ENCODE results near the gene DACH1. TPM values are rescaled to one million over a fixed set of nuclear protein-coding genes. Genes with fewer than 3 reads are reported as not detected.

Gene DACH1
- total and polyA plus RNA-seq, 12 donors, result 3.6 to 20.0 (median 8.8) TPM

DNA sequence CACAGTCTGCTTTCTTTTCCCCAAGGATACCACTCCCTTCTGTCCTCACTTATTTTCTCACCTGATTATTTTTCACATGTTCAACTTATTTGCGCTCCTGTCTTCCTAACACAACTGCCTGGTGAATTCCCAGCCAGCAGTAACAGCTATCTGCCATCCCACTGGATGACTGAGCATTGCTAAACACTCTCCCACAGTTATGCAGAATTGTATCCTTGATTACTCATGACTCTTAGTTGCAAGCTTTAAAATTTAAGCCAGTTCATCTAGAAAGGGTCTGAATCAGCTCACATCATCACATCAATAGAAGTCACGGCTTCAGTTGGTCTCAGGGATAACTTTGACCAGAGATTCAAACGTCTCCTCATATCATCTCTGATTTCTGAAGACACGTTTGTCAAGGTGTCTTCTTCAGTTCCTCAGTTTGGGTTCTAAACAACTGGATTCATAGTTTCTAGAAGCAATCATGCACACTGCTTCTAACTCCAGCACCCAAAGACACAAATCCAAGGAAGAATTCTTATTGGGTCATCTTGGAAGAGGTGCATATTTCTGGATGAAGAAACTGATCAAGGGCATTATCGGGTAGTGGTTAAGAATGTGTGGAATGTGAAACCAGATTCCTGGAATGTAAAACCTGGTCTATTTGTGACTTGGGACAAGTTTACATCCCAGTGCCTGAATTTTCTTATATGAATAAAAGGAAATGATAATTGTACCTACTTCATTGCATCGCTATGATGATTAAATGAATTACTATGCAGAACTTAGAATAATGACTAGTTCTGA lies 13.9 kb upstream of the DACH1 start:
- no peak for DNase-seq
- no peak for TF ChIP-seq POLR2A (IDR thresholded peaks at IDR 0.05)
- TF ChIP-seq, protein P1, sequence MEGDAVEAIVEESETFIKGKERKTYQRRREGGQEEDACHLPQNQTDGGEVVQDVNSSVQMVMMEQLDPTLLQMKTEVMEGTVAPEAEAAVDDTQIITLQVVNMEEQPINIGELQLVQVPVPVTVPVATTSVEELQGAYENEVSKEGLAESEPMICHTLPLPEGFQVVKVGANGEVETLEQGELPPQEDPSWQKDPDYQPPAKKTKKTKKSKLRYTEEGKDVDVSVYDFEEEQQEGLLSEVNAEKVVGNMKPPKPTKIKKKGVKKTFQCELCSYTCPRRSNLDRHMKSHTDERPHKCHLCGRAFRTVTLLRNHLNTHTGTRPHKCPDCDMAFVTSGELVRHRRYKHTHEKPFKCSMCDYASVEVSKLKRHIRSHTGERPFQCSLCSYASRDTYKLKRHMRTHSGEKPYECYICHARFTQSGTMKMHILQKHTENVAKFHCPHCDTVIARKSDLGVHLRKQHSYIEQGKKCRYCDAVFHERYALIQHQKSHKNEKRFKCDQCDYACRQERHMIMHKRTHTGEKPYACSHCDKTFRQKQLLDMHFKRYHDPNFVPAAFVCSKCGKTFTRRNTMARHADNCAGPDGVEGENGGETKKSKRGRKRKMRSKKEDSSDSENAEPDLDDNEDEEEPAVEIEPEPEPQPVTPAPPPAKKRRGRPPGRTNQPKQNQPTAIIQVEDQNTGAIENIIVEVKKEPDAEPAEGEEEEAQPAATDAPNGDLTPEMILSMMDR (IDR thresholded peaks at IDR 0.05), result no peak
- intact Hi-C loops (cut with DNase I), result no loop called here

DNA sequence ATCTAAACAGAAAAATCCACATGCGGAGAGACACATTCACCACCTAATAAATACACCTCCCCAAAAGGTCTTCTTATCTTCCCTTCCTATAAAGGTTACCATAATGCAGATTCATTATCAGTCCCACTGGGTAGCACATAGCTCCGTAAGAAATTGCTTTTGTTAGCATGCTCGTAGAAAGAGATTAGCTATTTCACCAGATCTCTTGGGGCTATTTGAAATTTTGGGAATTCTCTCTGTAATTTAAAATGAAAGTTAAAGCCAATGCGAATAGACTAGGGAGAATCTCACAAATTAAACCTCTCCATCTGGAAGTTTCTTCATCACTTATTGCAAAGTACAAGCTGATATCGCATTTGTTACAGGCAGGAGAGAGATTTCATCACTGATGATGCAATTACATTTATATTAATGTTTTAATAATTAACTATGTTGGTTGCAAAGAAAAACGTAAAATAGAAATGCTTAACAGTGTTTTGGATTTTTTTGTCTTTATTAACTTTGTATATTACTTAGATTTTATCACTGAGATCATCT lies 12.9 kb upstream of the DACH1 start:
- TF ChIP-seq, protein P1 (IDR thresholded peaks at IDR 0.05), result no peak
- TF ChIP-seq POLR2A (IDR thresholded peaks at IDR 0.05), result no peak

More for the DNA sequence above, 13.9 kb upstream of the DACH1 start:
- H3K4me1 ChIP-seq (replicated peaks in 1 of 2), result peaks cover 0 to 5% of the 10 kb centered on the region in 2 donors
- H3K36me3 ChIP-seq (replicated peaks in 1 of 2), result no peaks in the 10 kb centered on the region
- H3K27me3 ChIP-seq, result no peaks in the 10 kb centered on the region
- H3K4me3 ChIP-seq, result no peak overlapping the region
- no peak overlapping the region for H3K27ac ChIP-seq
- 64 to 81% (median 73%) methylated on average over 6 of the region's 6 CpGs for WGBS, 4 donors
- no peaks in the 10 kb centered on the region for H3K9me3 ChIP-seq (replicated peaks in 1 of 3)

DNA sequence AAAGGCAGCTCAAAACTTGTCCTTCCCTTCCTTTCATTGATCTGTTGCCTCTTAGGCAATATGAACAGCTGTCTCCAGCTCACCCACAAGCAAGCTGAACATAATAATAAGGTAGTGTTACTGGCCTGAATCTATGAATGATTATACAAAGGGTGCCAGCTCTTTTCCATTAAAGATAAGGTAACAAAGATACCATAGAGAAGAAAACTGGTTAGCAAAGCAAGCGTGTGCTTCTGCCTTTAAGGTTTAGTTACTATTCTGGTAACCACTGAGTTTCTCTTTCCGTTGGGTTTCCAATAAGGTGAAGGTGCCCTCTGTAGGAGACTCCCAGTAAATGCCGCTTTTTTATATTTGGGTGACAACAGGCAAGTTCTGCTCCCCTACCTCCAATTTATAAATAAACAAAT lies 12.1 kb upstream of the DACH1 start:
- Histone ChIP-seq H3K36me3 (replicated peaks in 1 of 2) (no peaks in the 10 kb centered on the region), H3K27me3 (no peaks in the 10 kb centered on the region), H3K27ac (no peak overlapping the region), H3K9me3 (replicated peaks in 1 of 3) (no peaks in the 10 kb centered on the region), H3K4me1 (replicated peaks in 1 of 2) (peaks cover 0 to 5% of the 10 kb centered on the region in 2 donors), H3K4me3 (peak overlapping the region in 1 of 4 donors; percentile 34)
- TF ChIP-seq, protein P1 (IDR thresholded peaks at IDR 0.05), result peak; percentile 34 to 59 (median 46)
- no peak for TF ChIP-seq POLR2A (IDR thresholded peaks at IDR 0.05)
- intact Hi-C loops (cut with DNase I), result no loop called here
- 5 to 9% (median 8%) methylated on average over 3 of the region's 3 CpGs for WGBS, 4 donors
- peak in 1 of 7 donors; percentile 12 for DNase-seq

More for the DNA sequence above, 12.9 kb upstream of the DACH1 start:
- no peak for DNase-seq
- Histone ChIP-seq H3K4me1 (replicated peaks in 1 of 2) (peaks cover 0 to 5% of the 10 kb centered on the region in 2 donors), H3K27ac (no peak overlapping the region), H3K9me3 (replicated peaks in 1 of 3) (no peaks in the 10 kb centered on the region), H3K36me3 (replicated peaks in 1 of 2) (no peaks in the 10 kb centered on the region), H3K27me3 (no peaks in the 10 kb centered on the region), H3K4me3 (no peak overlapping the region)
- intact Hi-C loops (cut with DNase I), result no loop called here
- 72 to 80% (median 74%) methylated on average over 6 of the region's 6 CpGs for WGBS, 4 donors

DNA sequence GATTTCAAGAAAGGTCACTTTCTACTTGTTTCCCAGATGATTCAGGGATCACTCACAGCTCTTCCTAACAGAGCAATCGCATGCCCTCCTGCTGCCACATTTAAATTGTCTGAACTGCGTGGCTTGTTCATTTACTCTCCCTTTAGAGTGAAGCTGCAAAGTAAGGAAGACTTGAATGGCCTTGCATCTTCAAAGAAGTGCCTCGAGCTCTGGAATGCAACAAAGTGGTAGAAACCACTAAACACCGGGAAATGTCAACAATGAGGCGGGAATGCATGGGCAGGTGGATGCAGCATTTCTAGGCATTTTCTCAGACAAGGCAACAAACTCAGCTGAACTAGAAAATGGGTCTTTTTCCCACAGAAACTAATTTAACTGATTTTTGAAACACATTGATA lies 10.3 kb upstream of the DACH1 start:
- Histone ChIP-seq H3K27me3 (no peaks in the 10 kb centered on the region), H3K27ac (no peak overlapping the region), H3K36me3 (replicated peaks in 1 of 2) (no peaks in the 10 kb centered on the region), H3K4me1 (replicated peaks in 1 of 2) (peaks cover 0 to 5% of the 10 kb centered on the region in 2 donors), H3K9me3 (replicated peaks in 1 of 3) (no peaks in the 10 kb centered on the region), H3K4me3 (no peak overlapping the region)
- DNase-seq, result no peak
- intact Hi-C loops (cut with DNase I), result no loop called here
- 80 to 89% (median 84%) methylated on average over 5 of the region's 5 CpGs for WGBS, 4 donors
- TF ChIP-seq, protein P1 (IDR thresholded peaks at IDR 0.05), result no peak
- TF ChIP-seq POLR2A (IDR thresholded peaks at IDR 0.05), result no peak
